HS-27A (cell line): ENCODE data around the gene FCGR3A.
"Not testable (repeated sequence)": the region's sequence is repeated elsewhere in the genome, so short reads cannot be mapped to it uniquely, and the experiment has no call there.

Source experiments
- DNase-seq: peaks from one replicate; pipeline ENCODE4 v3.0.0-alpha.2; 2012; ENCODE audit warnings: low read depth, missing footprints

The FCGR3A gene

DNA sequence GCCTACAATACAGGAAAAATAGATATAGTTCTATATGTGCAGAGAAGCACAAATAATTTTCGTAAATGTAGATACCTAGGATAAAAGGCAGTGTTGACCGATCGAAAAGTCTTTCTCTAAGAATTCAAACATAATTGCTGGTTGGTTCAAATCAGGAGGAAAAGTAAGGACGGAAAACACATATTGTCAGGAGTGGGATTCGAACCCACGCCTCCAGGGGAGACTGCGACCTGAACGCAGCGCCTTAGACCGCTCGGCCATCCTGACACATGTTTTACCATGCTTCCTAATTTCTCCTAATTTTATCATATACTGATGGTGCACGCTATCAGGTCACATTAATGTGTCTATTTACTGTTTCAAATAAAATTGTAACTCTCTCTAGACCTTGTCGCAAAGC lies 19.5 kb downstream of the FCGR3A start:
- DNase-seq, result not testable (repeated sequence)

DNA sequence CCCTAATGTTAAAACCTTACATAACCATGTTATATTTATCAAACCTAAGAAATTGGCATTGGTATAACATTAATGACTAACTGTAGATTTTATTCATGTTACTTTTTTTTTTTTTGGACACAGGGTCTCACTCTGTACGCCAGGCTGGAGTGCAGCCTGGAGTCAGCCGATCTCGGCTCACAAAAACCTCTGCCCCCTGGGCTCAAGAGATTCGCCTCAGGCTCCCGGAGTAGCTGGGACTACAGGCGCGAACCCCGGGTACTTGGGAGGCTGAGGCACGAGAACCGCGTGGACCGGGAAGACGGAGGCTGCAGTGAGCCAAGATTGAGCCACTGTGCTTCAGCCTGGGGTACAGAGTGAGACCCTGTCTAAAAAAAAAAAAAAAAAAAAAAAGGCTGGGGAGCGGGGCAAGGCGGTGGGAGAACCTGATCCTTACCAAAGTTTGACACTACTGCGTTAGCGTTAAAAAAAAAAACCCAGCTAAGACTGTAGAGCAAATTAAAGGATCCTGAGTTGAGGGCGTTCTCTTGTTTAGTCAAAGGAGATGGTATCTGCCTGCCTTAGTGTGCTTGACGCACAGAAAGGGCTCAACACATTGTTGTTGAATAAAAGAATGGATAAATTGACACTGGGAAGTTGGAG lies 20.0 kb downstream of the FCGR3A start:
- not testable (repeated sequence) for DNase-seq

GRCh38 chr1:161528550-161528949 lies 21.1 kb downstream of the FCGR3A start:
- not testable (repeated sequence) for DNase-seq

DNA sequence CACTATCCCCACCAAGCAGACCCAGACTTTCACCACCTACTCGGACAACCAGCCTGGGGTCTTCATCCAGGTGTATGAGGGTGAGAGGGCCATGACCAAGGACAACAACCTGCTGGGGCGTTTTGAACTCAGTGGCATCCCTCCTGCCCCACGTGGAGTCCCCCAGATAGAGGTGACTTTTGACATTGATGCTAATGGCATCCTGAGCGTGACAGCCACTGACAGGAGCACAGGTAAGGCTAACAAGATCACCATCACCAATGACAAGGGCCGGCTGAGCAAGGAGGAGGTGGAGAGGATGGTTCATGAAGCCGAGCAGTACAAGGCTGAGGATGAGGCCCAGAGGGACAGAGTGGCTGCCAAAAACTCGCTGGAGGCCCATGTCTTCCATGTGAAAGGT lies 23.7 kb downstream of the FCGR3A start:
- not testable (repeated sequence) for DNase-seq

DNA sequence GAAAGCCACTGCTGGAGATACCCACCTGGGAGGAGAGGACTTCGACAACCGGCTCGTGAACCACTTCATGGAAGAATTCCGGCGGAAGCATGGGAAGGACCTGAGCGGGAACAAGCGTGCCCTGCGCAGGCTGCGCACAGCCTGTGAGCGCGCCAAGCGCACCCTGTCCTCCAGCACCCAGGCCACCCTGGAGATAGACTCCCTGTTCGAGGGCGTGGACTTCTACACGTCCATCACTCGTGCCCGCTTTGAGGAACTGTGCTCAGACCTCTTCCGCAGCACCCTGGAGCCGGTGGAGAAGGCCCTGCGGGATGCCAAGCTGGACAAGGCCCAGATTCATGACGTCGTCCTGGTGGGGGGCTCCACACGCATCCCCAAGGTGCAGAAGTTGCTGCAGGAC lies 24.3 kb downstream of the FCGR3A start:
- DNase-seq, result not testable (repeated sequence)

GRCh38 chr1:161524742-161525291 lies 24.8 kb downstream of the FCGR3A start:
- not testable (repeated sequence) for DNase-seq

- peak; percentile 65 for DNase-seq
Measured at GRCh38 chr1:161523817-161524741, 25.5 kb downstream of the FCGR3A start, which contains the start of gene HSPA6. Gene HSPA6, plus strand, starts transcription at chr1:161524540. Its CDS starts 119 bp downstream, at chr1:161524659.

DNA sequence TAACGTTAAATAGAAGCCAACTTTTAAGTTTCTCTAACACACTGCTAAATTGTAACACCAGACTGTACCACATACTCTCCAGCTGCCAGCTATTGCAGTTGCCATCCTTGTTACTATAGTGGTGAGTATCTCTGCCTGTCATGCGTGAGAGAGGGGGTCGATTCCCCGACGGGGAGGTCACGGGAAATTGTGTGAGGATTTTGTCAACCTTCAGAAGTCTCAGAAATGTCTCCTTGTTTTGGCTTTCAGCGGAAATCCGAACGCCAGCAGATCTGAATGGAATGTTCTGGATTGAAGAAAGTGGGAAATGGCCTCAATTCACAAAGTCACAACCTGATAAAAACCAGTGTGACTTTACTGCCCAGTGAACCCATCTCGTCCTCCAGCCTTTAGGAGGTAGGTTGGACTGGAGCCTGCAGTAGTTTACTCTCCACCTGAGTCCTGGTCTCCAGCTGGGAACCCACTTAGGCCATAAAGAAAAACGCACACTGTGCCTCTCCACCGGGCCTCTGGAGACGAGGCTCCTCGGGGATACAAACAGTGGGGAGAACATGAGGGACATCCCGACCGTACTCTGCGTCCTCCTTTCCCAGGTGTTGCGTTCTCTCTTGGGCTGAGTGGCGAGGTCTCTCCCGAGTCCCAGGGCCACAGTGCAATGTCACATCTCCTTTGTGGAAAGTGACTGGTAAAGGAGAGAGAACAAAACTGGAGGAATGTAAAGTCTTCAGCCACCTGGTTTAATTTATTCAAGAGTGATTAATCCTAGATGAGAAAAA lies 26.4 kb downstream of the FCGR3A start:
- not testable (repeated sequence) for DNase-seq

DNA sequence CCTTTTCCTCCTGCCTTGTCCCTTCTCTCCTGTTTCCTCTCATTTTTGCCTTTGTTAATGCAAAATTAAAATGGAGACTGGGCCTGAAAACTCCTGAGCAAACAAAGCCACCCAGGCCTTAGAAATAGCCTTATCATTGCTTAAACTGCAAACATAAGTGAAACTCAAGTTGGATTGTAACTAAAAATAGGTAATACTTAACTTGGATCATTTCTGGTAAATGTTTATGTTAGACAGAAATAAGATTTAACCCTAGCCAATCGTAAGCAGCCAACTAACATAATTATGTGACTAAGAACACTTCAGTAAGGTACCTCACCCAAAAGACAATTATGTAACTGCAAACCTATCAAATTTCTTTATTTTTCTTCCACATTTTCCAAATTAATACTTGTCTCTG lies 35.7 kb downstream of the FCGR3A start:
- not testable (repeated sequence) for DNase-seq

GRCh38 chr1:161513448-161513780 lies 36.2 kb downstream of the FCGR3A start:
- not testable (repeated sequence) for DNase-seq

- DNase-seq, result not testable (repeated sequence)
Measured at GRCh38 chr1:161512636-161513447, 36.8 kb downstream of the FCGR3A start.

DNA sequence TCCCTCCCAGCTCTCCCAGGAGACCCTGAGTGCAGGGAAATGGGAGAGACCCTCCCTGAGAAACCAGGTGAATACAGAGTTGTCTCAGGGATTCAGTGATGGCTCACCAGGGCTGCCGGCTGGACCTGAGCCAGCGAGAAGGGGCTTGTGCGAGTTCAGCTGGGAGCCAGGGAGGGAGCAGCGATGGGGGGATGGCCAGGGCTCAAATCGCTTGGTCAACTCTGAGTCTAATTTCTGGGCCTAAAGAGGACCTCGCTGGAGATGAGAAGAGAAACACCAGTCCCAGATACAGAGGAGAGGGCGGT lies 37.9 kb downstream of the FCGR3A start:
- DNase-seq, result no peak

GRCh38 chr1:161511018-161511755 lies 38.4 kb downstream of the FCGR3A start:
- DNase-seq, result no peak

DNA sequence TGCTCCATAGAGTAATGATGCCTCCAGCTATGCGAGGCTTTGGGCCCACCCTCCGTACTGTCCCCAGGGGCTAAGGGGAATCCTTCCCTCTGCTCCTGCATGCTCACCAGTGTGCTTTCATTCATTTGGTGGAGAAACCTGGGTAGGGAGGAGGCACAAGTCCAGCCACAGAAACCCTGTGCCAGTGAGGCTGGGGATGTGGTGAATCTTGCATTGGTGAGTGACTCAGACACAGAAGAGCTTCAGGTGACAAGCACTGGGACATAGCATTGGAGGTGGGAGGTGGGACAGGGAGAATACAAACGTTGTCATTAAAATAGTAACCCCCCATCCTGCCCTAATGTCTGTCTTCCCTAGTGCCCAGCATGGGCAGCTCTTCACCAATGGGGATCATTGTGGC lies 39.1 kb downstream of the FCGR3A start:
- no peak for DNase-seq

DNA sequence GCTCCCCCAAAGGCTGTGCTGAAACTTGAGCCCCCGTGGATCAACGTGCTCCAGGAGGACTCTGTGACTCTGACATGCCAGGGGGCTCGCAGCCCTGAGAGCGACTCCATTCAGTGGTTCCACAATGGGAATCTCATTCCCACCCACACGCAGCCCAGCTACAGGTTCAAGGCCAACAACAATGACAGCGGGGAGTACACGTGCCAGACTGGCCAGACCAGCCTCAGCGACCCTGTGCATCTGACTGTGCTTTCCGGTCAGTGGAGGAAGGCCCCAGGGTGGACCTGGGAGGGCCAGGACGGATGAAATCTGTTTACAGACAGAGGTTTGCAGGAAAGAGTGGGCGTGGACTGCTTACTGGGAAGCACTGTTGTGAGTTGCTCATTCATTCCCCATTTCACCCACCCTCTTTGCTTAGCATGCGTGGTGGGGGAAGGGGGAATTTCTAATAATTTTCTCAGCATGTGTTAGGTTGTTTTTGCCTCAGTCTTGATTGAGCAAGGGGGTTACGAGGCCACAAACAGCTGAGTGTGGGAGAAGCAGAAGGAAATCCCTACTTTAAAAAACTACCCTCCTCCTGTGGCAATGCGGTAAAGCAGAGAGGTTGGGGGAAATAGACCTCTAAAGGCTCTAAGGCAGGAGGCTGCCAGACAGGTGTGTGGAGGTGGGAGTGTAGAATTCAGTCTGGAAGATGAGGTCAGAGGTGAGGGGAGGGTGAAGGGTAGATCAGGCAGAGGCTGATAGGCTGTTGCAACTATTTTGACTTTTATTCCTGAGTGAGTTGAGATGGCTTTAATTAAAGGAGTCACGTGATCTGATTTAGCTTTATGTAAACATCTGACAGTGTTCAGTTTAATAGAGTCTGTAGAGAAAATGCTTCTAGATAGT lies 43.0 kb downstream of the FCGR3A start:
- DNase-seq, result no peak

DNA sequence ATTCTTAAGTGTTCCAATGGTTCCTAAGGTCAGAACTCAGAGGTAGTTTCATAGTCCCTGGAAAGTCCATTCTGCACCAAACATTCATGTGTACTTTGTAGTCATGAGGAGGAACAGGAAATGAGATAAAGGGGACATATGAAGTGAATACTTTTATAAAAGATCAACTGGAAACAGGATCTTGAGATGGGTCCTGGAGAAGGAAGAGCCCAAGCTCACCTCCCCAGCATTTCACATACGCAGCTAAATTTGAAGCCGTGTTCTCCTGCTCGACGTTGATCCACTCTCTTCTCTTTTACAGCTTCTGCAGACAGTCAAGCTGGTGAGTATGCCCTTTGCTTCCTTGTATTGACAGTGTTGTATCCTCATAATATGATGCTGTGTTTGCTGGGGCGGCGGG lies 43.9 kb downstream of the FCGR3A start:
- no peak for DNase-seq

- no peak for DNase-seq
Measured at GRCh38 chr1:161503394-161503748, 46.2 kb downstream of the FCGR3A start.

DNA sequence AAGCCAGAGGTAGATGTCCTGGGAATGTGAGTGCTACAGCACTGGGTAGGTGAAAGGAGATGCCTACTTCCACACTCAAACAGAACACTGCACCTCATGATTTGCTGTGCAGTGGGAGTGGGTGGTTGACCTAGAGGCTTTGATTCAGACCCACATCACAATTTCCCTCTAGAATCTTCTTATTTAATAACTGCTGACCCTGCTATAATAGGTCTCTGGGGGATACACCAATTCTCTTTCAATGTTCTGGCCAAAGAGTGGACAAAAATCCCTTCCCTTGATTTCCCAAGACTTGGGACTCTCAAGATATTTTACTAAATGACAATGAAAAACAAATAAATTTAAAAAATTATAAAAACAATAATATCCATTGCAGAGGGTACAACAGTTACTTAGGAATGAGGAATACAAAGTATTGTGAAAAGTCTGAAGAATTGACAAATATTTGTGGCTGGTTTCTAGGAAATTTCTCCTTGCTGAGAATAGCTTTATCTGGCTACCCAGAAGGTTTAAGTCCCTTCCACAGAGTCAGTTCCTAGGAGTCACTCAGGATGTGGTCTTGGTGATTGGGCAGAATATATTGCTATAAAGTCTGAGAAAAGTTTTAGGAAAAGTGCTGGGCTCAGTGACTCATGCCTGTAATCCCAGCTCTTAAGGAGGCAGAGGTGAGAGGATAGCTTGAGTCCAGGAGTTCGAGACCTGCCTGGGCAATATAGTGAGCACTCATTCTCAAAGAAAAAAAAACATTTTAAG lies 46.8 kb downstream of the FCGR3A start:
- DNase-seq, result peak; percentile 17

GRCh38 chr1:161502181-161502580 lies 47.4 kb downstream of the FCGR3A start:
- no peak for DNase-seq
